HG02759 (cell line): ENCODE measurements around the gene ACACA.
"Not testable (repeated sequence)": the region's sequence is repeated elsewhere in the genome, so short reads cannot be mapped to it uniquely, and the experiment has no call there.

Source experiments
- ATAC-seq: cut with Tn5 transposase; IDR thresholded peaks from one replicate; pipeline ENCODE4 v1.9.1; 2021; ENCODE audit warnings: mild to moderate bottlenecking, moderate library complexity; ENCODE audit not compliant: unreplicated experiment

ACACA gene

GRCh38 chr17:37082311-37082860 is 324.2 kb downstream of the ACACA start:
- no peak for ATAC-seq

- no peak for ATAC-seq
Observed at GRCh38 chr17:37081287-37081686, 325.3 kb downstream of the ACACA start.

DNA sequence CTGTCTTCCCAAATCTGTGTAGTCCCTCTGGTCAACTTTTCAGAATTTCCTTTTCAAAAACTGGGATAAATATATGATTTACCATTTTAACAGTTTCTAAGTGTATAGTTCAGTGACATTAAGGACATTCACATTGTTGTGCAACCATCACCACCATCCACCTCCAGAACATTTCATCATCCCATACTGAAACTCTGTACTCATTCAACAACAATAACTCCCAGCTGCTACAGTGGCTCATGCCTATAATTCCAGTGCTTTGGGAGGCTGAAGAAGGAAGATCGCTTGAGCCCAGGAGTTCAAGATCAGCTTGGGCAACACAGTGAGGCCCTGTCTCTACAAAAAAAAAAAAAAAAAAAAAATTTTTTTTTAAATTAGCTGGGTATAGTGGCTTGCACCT is 326.9 kb downstream of the ACACA start:
- no peak for ATAC-seq

DNA sequence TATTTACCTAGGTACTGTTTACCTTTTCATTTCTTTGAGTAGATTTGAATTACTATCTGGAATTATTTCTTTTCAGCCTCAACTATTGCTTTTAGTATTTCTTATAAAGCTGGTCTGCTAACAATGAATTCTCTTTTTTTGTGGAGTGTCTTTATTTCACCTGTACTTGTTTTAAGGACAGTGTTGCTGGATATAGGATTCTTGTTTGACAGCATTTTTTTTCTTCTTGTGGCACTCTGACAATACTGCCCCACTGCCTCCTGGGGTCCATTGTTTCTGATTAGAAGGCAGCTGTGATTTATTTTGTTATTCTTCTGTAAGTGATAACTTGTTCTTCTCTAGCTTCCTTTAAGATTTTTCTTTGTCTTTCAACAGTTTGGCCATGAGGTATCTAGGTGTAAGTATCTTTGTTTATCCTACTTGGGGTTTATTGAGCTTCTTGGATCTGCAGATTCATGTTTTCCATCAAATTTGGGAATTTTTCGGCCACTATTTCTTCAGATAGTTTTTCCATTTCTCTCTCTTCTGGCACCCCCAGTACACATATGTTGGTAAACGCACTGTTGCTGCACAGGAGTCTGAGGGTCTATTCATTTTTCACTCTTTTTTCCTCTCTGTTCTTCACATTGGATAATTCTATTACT is 327.4 kb downstream of the ACACA start:
- ATAC-seq: no peak

DNA sequence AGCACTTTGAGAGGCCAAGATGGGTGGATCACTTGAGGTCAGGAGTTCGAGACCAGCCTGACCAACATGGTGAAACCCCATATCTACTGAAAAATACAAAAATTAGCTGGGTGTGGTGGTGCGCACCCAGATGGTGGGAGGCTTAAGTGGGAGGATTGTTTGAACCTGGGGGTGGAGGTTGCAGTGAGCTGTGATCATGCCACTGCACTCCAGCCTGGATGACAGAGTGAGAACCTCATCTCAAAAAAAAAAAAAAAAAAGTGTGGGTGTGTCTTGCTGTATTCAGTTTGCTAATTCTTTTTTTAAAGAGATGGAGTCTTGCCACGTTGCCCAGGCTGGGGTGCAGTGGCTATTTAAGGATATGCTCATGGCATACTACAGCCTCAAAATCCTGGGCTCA is 333.2 kb downstream of the ACACA start:
- ATAC-seq: not testable (repeated sequence)

DNA sequence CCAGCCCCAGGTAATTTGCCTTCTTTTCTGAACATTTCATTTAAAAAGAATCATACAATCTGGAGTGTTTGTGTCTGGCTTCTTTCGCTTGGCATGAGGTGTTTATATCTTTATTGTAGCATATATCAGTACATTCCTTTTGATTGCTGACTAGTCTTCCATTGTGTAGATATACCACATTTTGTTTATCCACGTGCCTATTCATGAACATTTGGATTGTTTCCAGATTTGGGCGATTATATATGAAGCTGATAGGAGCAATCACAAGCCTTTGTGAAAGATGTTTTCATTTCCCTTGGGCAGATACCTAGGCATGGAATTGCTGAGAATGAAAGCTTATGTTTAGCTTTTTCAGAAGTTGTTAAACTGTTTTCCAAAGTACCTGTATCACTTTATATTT is 337.5 kb downstream of the ACACA start:
- ATAC-seq: no peak

- no peak for ATAC-seq
Observed at GRCh38 chr17:37068266-37068665, 338.4 kb downstream of the ACACA start.

DNA sequence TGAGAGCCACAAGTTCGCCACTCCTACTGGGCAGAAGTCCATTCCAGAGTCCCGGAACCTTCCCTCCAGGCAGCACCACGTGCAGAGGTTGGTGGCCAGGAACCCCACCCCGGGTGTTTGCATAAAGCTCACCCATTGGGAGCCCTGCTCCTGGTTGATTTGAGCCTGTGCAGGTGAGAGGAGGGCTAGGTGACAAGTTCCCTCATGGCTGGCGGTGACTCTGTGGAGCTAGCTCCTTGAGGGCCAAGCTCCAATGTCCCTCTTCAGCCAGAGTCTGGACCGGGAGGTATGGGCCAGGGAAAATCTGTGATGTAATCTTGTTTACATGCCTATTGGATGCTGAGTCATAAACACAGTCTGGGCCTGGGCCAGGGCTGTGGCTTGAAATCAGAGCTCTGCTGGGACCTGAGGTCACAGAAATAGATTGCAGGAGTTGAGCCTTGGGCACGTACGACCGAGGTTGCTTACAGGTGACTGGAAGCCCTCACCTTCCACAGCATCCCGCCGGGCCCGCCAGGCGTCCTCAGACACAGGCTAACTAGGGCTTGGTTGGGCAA is 339.0 kb downstream of the ACACA start:
- no peak for ATAC-seq

- ATAC-seq: no peak
Observed at GRCh38 chr17:37066322-37067255, 340.0 kb downstream of the ACACA start.

- no peak for ATAC-seq
Observed at GRCh38 chr17:37065486-37066321, 340.9 kb downstream of the ACACA start.

- ATAC-seq: no peak
Observed at GRCh38 chr17:37064956-37065355, 341.7 kb downstream of the ACACA start.

DNA sequence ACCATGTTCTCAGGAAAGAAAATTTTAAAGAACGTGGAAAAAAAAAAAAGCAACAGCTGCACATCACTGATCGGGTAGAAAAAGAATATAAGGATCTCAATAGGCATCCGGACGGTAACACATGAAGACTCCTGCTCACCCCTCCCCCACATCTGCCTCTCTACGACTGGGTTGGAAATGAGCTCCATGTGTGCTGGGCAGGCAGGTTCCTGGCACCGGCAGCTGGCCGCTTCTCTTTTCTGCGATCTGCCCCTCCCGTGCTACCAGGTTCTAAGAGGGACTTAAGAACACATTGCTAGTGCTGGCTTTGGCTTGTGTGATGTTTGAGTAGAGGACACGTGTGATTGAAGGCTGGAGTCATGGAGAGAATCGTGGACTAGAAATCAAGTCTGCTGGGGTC is 342.4 kb downstream of the ACACA start:
- no peak for ATAC-seq

DNA sequence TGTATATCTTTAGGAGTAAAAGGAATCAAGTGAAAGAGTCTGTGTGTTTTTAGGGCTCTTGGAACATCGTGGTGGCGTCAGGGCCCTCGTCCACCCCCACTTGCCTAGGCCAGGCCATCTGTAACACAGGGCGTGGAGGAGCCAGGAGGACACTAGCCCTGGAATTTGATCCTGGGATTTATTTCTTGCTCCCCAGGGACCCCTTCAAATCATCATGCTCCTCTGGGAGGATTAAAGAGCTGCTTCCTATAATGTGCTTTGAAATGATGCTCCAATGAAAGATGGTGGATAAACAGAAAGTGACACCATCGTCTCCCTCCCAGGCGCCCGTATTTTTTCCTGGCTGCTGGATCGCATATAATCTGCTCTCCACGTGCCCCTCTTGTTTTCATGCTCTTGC is 344.6 kb downstream of the ACACA start:
- no peak for ATAC-seq

GRCh38 chr17:37060928-37061327 is 345.7 kb downstream of the ACACA start:
- ATAC-seq: no peak

GRCh38 chr17:37060094-37060493 is 346.5 kb downstream of the ACACA start:
- ATAC-seq: no peak

- ATAC-seq: no peak
Observed at GRCh38 chr17:37059493-37059892, 347.1 kb downstream of the ACACA start.

GRCh38 chr17:37056622-37057021 is 350.0 kb downstream of the ACACA start:
- no peak for ATAC-seq

DNA sequence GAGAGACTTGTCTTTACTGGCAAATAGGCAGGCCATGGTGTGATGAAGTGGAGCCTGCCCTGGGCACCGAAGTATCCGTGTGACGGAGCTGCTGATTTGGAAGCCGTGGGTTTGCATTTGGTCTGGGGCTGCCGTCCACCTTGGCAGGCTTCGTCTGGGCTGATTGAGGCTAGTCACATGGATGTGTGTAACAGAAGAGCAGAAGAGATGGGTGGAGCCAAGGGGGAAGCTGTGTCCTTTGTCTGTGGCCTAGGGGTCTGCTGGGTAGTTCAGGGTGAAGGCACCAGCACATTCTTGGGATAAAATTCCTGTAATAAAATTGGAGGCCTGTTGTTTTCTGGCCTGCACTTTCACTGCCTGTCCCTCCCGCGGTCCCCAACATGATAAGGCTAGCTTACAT is 351.7 kb downstream of the ACACA start:
- ATAC-seq: no peak

- ATAC-seq: no peak
Observed at GRCh38 chr17:37052450-37052849, 354.2 kb downstream of the ACACA start.

DNA sequence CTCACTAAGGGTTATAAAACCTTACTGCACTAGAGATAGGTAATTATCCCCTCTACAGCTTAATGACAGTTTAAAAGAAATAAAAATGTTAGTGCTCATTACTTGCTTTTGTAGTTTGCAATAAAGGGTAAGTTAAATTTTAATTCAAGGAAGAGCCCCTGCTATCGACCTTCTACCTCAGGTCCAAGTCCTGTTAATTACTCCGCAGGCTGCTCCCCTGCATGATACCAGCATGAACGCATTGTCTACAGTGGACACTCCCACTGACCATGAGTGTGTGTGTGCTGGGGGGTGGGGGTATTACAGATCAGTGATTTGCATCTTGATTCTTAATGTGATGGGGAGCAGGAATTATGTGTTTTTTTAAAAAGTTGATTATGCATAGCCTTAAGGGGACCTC is 354.8 kb downstream of the ACACA start:
- ATAC-seq: no peak

GRCh38 chr17:37051381-37051780 is 355.3 kb downstream of the ACACA start:
- no peak for ATAC-seq
